ENCODE measurements around the gene SGPP2.

SGPP2 gene

DNA sequence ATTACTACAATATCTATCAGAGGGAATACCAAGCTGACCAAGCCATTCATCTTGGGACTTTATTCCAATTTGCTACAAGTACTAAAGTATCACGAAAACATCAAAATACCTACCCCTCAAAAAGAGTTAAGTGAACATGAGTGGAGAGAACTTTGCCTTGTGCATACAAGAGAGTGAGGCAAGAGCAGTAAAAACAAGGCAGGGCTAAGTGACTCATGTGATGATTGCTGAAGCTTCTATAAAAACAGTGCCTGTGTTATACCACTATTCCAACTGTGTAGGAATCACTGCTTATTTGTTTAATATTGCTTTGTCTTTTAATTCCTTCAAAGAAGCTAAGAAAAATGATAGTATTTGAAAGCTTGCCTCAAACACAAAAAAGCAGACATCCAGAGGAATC, 170.3 kb downstream of the SGPP2 start:
- in situ Hi-C loops (cut with HindIII; ENCODE audit: low pct_unique_long_range_greater_than_20kb, low sequenced_read_pairs), result no loop called here
- no peak for DNase-seq (ENCODE audit: low read depth in 1 of 2, low spot score in 1 of 2)
- no peak for TF ChIP-seq JUND (IDR thresholded peaks at IDR 0.05; ENCODE audit: low read depth)

DNA sequence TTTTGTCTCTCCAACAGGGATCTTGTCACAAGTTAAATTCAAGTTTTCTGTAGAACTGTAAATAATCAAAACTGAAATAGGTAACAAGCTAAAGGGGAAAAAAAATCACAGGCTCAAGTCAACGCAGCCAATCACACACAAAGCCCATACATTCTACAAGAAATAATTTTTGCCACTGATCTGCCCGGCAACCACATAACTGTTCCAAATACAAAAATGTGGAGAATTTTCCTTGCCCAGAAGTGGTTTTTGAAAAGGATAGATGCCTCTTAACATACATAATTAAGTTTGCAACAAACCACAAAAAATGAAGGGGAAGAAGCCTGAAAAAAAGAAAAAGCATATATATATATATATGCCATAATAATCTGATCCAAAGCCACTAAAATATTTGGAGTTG, 171.2 kb downstream of the SGPP2 start:
- no peak for TF ChIP-seq JUND (IDR thresholded peaks at IDR 0.05; ENCODE audit: low read depth)
- in situ Hi-C loops (cut with HindIII; ENCODE audit: low pct_unique_long_range_greater_than_20kb, low sequenced_read_pairs), result no loop called here
- DNase-seq (ENCODE audit: low read depth in 1 of 2, low spot score in 1 of 2), result no peak

DNA sequence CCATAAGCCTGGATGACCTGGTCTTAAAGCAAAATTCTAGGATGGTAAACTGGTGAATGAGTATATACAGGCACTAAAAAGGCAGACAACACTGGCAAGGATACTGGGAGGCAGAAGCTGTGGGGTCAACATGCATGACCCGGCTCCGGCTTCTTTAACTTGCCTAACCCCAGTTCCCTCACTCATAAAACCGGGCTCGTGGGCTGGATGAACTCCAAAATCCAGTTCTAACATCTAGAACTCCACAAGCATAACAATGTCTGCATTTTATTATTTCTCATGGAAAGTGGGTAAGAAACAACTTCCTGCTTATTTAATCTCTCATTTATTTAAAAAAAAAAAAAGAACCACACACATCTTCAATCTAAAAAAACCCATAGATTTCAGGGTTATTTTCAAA, 174.3 kb downstream of the SGPP2 start:
- in situ Hi-C loops (cut with HindIII; ENCODE audit: low pct_unique_long_range_greater_than_20kb, low sequenced_read_pairs), result no loop called here
- TF ChIP-seq JUND (IDR thresholded peaks at IDR 0.05; ENCODE audit: low read depth), result no peak
- DNase-seq (ENCODE audit: low read depth in 1 of 2, low spot score in 1 of 2), result no peak

DNA sequence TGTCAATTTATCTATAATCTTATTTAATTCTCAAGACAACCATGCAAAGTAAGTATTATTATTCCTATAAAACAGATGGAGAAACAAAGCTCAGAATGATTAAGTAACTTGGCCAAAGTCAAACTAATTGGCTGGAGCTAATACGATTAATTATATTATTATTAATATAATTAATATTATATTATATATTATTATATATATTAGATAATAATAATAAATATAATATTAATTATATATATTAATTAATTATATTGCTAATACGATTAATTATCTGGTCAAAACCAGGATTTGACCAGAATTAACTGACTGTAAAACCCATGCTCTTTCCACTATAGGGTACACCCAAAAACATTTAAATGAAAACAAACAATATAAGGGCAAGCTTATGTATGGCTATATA, 179.2 kb downstream of the SGPP2 start:
- no peak for TF ChIP-seq JUND (IDR thresholded peaks at IDR 0.05; ENCODE audit: low read depth)
- in situ Hi-C loops (cut with HindIII; ENCODE audit: low pct_unique_long_range_greater_than_20kb, low sequenced_read_pairs), result no loop called here
- no peak for DNase-seq (ENCODE audit: low read depth in 1 of 2, low spot score in 1 of 2)

DNA sequence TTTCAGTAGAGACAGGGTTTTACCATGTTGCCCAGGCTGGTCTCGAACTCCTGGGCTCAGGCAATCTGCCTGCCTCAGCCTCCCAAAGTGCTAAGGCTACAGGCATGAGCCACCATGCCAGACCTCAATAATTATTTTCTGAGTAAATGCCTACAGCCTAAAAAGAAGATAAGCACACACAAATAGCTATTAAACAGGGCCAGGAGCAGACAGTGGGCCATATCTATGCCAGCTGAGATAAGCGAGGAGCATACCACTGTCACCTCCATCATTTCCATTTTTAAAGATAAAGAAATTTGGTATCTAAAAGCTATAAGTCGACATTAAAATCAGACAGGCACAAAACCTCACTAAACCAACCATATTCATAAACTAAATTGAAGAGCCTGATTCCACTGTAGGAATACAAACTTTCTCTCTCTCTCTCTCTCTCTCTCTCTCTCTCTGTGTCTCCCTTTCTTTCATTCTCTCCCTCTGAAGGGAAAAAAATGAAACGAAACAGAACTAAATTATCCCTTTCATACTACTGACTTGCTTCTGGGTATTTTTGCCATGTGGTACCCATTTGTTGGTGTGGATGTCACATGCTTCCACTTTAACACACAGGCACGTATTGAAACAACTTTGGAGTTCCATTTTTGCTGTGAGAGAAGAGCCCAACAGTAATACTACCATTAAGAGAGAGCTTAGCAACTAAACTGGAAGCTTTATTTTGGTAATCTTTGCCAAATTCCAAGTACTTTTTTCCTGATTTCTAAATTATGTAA, 180.6 kb downstream of the SGPP2 start:
- DNase-seq (ENCODE audit: low read depth in 1 of 2, low spot score in 1 of 2), result no peak
- in situ Hi-C loops (cut with HindIII; ENCODE audit: low pct_unique_long_range_greater_than_20kb, low sequenced_read_pairs), result no loop called here
- no peak for TF ChIP-seq JUND (IDR thresholded peaks at IDR 0.05; ENCODE audit: low read depth)

DNA sequence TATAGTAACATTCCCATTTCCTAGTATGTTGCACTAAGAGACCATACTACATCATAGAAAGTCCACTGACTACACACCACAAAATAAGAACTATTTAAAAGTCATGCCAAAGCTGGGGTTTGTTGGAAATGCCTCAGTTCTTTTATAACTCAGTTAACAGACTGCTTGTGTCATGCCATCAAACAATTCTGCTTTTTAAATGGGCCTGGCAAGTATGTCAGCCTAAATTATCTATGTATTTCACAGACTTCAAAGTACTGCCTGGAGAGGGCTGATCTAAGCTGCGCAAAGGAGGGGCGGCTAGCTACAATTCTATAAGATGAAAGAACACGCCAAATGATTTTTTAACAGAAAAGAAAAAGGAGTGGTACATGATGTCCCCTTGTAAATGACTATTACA, 182.0 kb downstream of the SGPP2 start:
- in situ Hi-C loops (cut with HindIII; ENCODE audit: low pct_unique_long_range_greater_than_20kb, low sequenced_read_pairs), result no loop called here
- no peak for TF ChIP-seq JUND (IDR thresholded peaks at IDR 0.05; ENCODE audit: low read depth)
- DNase-seq (ENCODE audit: low read depth in 1 of 2, low spot score in 1 of 2), result no peak

DNA sequence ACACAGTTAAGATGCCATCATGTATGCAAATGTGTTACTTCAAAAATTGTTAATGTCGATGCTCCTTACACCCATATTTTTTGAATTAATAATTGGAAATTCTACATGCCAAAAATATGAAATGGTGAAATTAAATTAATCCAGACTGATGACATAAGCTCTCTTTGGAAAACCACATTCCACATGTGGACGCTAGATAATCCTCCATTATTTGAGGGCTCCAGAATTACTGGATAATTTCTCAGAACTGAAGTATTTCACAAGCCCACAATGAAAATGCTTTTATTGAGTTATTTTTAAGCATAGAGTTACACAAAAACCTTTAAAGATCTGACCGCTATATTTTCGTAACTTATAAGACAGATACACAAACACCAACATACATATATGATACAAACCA, 183.7 kb downstream of the SGPP2 start:
- DNase-seq (ENCODE audit: low read depth in 1 of 2, low spot score in 1 of 2), result no peak
- in situ Hi-C loops (cut with HindIII; ENCODE audit: low pct_unique_long_range_greater_than_20kb, low sequenced_read_pairs), result no loop called here
- TF ChIP-seq JUND (IDR thresholded peaks at IDR 0.05; ENCODE audit: low read depth), result no peak

DNA sequence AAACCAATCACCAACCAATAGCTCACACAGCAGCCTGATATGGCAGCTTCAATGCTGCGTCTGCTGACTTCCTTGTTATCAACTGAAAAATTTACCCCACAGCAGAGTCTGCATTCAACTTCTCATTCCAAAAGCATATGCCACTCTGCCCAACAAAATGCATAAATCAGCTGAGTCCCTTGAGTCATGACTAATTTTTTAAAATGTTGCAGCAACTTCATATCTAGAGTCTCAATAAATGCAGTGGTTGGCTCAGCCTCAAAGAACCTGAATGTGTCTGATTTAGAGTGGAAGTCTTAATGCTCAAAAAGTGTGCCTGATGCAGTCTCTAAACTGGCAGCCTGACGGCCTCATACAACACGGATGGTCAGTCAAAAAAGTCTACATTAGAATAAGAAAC, 185.0 kb downstream of the SGPP2 start:
- no peak for TF ChIP-seq JUND (IDR thresholded peaks at IDR 0.05; ENCODE audit: low read depth)
- DNase-seq (ENCODE audit: low read depth in 1 of 2, low spot score in 1 of 2), result no peak
- in situ Hi-C loops (cut with HindIII; ENCODE audit: low pct_unique_long_range_greater_than_20kb, low sequenced_read_pairs), result no loop called here

Data from T47D (cell line).